Duodenal mucosa (tissue), 2 donors: ENCODE data around the gene PBX3.
A peak's percentile ranks its signal among the peaks of the same experiment; 100 is the strongest.

Source experiments
- H3K27ac ChIP-seq: one replicate; pipeline ENCODE4 v1.7.0; 2013; ENCODE audit warnings: low read depth, low read length
- H3K27me3 ChIP-seq, 2 donors: one replicate each; pipeline ENCODE4 v1.7.0; 2013; ENCODE audit warnings: low read length in 2 of 2, control low read depth in 1 of 2; ENCODE audit not compliant: insufficient read depth in 2 of 2, control insufficient read depth in 1 of 2
- H3K36me3 ChIP-seq, 2 donors: one replicate each; pipeline ENCODE4 v1.7.0; 2013; ENCODE audit warnings: low read length in 2 of 2, control low read depth in 1 of 2; ENCODE audit not compliant: insufficient read depth in 2 of 2, control insufficient read depth in 1 of 2
- H3K4me1 ChIP-seq, 2 donors: one replicate each; pipeline ENCODE4 v1.7.0; 2013; ENCODE audit warnings: low read length in 2 of 2, control low read depth in 1 of 2; ENCODE audit not compliant: insufficient read depth in 2 of 2, control insufficient read depth in 1 of 2
- H3K4me3 ChIP-seq, 2 donors: one replicate each; pipeline ENCODE4 v1.7.0; 2013; ENCODE audit warnings: low read length in 2 of 2, low read depth in 1 of 2
- H3K9ac ChIP-seq, 2 donors: one replicate each; pipeline ENCODE4 v1.7.0; 2013; ENCODE audit warnings: low read length in 2 of 2, low read depth in 1 of 2
- H3K9me3 ChIP-seq, 2 donors: one replicate each; pipeline ENCODE4 v1.7.0; 2013; ENCODE audit warnings: low read length in 2 of 2, control low read depth in 1 of 2; ENCODE audit not compliant: control insufficient read depth in 1 of 2

The PBX3 gene

DNA sequence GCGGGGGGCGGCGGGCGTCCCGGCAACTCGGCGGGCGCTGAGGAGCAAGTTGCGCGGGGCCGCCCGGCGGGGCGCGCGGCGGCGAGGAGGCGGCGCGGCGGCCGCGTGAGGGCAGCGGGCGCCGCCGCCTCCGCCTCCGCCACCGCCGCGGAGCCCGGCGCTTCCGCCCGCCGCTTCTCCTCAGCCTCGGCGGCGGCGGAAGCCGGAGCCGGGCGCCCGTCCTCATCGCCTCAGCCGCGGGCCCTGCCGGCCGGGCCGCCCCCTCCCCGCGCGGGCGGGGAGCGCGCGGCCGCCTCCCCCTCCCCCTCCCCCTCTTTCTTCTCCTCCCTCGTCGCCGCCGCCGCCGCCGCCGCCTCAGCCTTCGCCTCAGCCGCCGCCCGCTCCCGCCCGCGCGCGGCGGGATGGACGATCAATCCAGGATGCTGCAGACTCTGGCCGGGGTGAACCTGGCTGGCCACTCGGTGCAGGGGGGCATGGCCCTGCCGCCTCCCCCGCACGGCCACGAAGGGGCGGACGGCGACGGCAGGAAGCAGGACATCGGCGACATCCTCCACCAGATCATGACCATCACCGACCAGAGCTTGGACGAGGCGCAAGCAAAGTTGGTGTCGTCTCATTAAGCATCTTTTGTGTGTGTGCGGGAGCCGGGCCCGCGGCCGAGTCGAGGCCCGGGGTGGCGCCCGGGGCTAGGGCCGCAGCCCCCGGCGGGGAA is at the start of gene PBX3:
PBX3 (plus strand) TSS at position 321 of the 712 bp plus-strand sequence.
- H3K4me1 ChIP-seq, result peaks cover 13 to 15% of the 10 kb centered on the region in 2 donors
- no peaks in the 10 kb centered on the region for H3K27me3 ChIP-seq
- peak within 1 kb of the TSS; percentile 83 to 86 for H3K4me3 ChIP-seq
- H3K36me3 ChIP-seq, result no peaks in the 10 kb centered on the region
- H3K27ac ChIP-seq, result peak within 1 kb of the TSS; percentile 76
- H3K9ac ChIP-seq, result peak within 1 kb of the TSS; percentile 65 to 70
- no peaks in the 10 kb centered on the region for H3K9me3 ChIP-seq

DNA sequence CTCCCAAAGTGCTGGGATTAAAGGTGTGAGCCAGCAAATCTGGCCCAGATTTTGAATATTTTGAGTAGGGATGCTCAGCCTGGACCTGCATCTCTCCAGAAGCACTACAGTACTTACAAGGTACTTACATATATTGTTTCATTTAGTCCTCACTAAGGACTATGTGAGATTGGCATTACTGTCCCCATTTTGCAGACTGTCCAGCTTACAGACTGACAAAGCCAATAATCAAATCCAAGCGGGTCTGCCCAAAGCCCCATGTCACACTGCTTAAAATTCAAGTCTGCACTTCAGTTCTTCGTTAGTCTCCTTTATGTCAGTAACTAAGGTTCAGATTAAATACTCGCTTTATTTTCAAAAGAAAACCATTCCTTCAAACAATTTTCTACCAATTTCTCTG is 47.3 kb upstream of the PBX3 start:
- Histone ChIP-seq H3K4me3 (no peak overlapping the region), H3K9ac (no peak overlapping the region), H3K4me1 (peaks cover 0 to 4% of the 10 kb centered on the region in 2 donors), H3K27me3 (no peaks in the 10 kb centered on the region), H3K9me3 (no peaks in the 10 kb centered on the region), H3K36me3 (no peaks in the 10 kb centered on the region), H3K27ac (no peak overlapping the region)

DNA sequence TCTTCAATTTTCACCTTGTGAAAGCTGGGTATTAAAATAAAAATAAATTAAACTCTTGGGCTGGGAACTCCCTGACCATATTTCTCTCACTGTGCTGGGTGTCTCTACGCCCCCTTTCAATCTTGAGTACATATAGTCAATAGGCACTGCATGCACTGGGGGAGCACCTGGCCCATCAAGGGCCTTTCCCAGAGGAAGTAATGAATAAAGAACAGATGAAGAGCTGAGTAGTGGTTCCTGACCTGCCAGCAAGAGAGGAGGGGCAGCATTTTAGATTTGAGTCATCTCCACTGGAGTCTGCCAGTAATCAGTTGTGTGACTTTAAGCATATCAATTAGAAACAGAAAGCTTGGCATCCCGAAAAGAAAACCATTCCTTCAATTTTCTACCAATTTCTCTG is 46.4 kb upstream of the PBX3 start:
- Histone ChIP-seq H3K9ac (no peak overlapping the region), H3K27ac (no peak overlapping the region), H3K36me3 (no peaks in the 10 kb centered on the region), H3K9me3 (no peaks in the 10 kb centered on the region), H3K27me3 (no peaks in the 10 kb centered on the region), H3K4me3 (no peak overlapping the region), H3K4me1 (peaks cover 0 to 10% of the 10 kb centered on the region in 2 donors)

DNA sequence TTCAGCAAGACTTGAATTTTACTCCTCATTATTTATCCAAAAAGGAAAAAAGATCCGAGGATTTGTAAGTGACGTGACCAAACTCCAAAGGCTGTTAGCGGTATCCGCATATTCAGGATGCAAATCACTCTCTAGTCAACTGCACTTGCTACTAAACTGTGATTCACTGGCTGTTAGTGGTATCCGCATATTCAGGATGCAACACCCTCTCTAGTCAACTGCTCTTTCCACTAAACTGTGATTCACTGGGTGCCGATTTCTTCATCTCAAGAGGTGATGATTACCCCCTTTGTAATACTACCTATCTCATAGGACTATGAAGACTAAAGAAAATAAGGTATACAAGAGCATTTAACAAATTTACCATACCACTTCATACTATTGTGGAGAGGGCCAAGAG is 45.8 kb upstream of the PBX3 start:
- H3K27ac ChIP-seq, result no peak overlapping the region
- H3K4me3 ChIP-seq, result no peak overlapping the region
- no peaks in the 10 kb centered on the region for H3K36me3 ChIP-seq
- H3K9me3 ChIP-seq, result no peaks in the 10 kb centered on the region
- H3K4me1 ChIP-seq, result peaks cover 6 to 16% of the 10 kb centered on the region in 2 donors
- H3K9ac ChIP-seq, result no peak overlapping the region
- H3K27me3 ChIP-seq, result no peaks in the 10 kb centered on the region

DNA sequence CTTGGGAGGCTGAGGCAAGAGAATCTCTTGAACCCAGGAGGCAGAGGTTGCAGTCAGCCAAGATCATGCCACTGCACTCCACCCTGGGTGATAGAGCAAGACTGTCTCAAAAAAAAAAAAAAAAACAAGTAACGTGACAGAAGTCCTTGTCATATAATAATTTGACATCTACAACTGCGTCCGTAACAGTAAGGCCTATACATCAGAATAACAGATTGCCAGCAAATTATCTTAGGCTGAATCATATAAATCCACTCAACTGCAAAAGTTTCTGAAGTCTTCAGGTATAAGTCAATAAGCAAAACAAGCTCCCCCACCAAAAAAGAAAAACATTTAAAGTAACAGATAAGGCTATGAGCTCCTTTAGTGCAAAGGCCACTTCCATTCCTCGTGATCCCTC is 43.5 kb upstream of the PBX3 start:
- no peak overlapping the region for H3K9ac ChIP-seq
- H3K9me3 ChIP-seq, result no peaks in the 10 kb centered on the region
- H3K27me3 ChIP-seq, result no peaks in the 10 kb centered on the region
- H3K4me1 ChIP-seq, result peaks cover 12 to 21% of the 10 kb centered on the region in 2 donors
- no peaks in the 10 kb centered on the region for H3K36me3 ChIP-seq
- H3K27ac ChIP-seq, result no peak overlapping the region
- H3K4me3 ChIP-seq, result no peak overlapping the region

DNA sequence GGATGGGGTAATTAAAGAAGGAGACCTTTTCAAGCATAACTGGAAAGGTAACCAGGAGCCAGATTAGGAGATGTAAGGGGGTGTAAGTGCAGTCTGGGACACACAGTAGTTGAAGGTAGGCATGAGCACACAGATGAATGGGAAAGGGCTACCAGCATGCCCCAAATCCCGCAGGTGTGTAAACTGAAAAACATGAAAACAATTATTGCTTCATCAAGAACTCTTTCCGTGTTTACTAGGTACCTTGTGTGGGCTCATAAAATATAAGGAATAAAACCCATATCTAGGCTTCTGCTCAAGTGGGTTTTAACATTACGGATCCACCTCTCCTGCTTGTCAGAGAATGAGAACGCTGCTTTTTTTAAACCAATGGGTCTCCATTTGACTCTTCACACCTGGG is 41.3 kb upstream of the PBX3 start:
- peaks cover 12 to 21% of the 10 kb centered on the region in 2 donors for H3K4me1 ChIP-seq
- no peaks in the 10 kb centered on the region for H3K27me3 ChIP-seq
- peak overlapping the region in 1 of 2 donors; percentile 83 for H3K9ac ChIP-seq
- H3K4me3 ChIP-seq, result peak overlapping the region; percentile 82 to 83
- no peaks in the 10 kb centered on the region for H3K36me3 ChIP-seq
- no peaks in the 10 kb centered on the region for H3K9me3 ChIP-seq
- H3K27ac ChIP-seq, result no peak overlapping the region

DNA sequence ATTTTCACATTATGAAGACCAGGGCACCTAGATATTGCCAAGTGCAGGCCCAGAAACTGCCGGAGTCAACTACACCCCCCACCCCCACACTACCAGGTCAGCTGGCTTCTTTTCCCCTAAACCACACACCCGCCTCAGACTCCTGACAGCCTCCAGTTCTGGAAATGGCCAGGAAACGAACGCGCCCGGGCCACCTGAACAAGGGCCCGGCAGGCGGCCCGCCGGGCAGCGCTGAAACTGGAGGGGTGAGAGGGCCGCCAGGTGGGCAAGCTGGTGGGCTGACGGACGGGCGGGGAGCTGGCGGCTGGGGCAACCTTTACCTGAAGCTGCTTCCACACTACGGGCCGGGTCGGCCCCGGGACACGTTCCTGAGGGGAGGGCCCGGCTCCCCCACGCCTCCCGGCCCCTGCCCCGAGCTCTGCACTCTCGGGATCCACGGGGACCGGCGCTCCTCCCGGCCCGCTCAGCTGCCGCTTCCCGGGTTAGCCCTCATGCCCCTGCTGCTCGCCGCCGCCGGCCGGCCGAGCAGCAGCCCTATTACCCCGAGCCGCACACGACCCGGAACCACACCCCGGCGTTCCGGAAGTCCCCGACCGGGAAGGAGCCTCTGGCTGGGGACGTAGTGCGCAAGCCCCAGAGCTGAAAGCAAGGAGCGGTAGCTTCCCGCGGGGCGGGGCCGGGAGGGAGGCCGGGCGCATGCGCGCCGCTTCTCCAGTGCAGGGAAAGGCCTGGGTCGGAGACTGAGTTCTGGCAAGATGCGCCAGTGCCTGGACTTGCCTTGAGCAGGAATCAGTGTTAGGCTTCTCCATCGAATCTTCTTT is 40.3 kb upstream of the PBX3 start, which contains the start of gene MAPKAP1:
MAPKAP1 (minus strand) TSS at position 558 of the 821 bp plus-strand sequence. CDS start 34,634 bp downstream, outside the sequence.
- Histone ChIP-seq H3K4me3 (peak within 1 kb of the TSS; percentile 82 to 83), H3K36me3 (no peaks in the 10 kb centered on the region), H3K27me3 (no peaks in the 10 kb centered on the region), H3K9me3 (no peaks in the 10 kb centered on the region), H3K9ac (peak within 1 kb of the TSS; percentile 74 to 83), H3K27ac (no peak within 1 kb of the TSS), H3K4me1 (peaks cover 12 to 17% of the 10 kb centered on the region in 2 donors)

DNA sequence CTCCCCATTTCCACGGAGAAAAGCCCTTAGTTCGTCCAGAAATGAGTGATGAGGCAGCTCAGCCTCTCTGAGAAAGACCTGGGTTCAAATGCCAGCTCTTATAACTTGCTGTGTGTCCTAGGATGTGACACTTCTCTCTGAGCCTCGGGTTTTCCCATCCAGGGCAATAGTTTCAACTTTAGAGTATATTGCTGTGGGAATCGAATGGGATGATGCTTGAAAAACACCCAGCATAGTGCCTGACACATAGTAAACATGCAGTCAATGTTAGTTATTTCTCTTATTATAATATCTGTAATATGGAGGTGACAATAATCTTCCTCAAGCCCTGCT is 39.7 kb upstream of the PBX3 start:
- H3K4me3 ChIP-seq, result peak overlapping the region; percentile 82 to 83

DNA sequence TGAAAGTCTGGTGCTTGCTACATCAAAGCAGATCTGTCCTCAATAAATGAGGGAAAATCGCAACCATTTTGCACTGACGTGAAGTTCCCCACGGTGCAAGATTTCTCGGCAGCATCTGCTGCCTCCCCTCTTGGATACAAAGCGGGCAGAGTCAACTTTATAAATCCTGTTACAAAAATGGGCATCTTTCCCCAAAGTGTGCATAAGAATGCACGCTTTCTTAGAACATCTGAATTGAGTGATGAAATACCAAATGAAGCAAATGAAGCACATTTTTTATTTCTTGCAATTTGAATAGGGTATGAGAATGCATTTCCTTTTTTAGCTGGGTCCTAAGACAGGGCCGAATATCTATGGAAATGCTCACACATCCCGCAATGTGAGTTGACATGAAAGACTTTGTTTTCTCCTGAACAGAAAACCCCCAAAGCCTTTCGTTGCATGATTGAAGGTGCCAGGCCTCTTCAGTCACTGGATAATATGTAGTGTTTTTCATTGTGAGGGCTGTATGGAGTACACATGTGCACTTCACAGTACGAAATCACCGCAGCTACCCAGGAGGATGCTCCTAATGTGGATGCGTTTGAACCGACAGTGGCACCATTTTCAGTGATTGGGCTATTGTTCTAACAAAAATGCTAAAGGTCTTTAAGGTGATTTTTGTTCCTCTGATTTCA is 20.6 kb upstream of the PBX3 start:
- Histone ChIP-seq H3K4me1 (no peaks in the 10 kb centered on the region), H3K9me3 (no peaks in the 10 kb centered on the region), H3K36me3 (no peaks in the 10 kb centered on the region)

More for the DNA sequence above, 39.7 kb upstream of the PBX3 start:
- Histone ChIP-seq H3K4me1 (peaks cover 12 to 17% of the 10 kb centered on the region in 2 donors), H3K36me3 (no peaks in the 10 kb centered on the region), H3K27me3 (no peaks in the 10 kb centered on the region), H3K9me3 (no peaks in the 10 kb centered on the region), H3K9ac (peak overlapping the region; percentile 58 to 83), H3K27ac (no peak overlapping the region)

DNA sequence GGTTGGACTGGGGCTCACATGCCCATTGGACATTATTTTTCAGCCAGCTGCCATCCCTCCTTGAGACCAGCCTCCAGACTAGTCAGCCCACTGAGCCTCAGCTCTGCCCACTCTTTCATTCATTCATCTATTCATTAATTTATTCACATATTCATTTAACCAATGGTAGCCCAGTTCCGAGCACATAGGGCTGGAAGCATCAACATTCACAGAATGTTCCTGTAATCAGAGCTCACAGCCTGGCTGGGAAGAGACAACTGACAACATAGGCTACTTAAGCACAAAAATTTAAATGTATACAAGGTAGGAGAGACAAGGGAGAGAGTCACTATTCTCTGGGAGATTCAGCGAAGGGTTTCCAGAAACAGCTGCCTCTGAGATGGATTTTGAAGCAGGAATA is 17.0 kb upstream of the PBX3 start:
- Histone ChIP-seq H3K36me3 (no peaks in the 10 kb centered on the region), H3K9ac (no peak overlapping the region), H3K27ac (no peak overlapping the region), H3K27me3 (peaks cover 0 to 10% of the 10 kb centered on the region in 2 donors), H3K9me3 (no peaks in the 10 kb centered on the region), H3K4me3 (no peak overlapping the region), H3K4me1 (no peaks in the 10 kb centered on the region)

More for the DNA sequence above, 20.6 kb upstream of the PBX3 start:
- no peak overlapping the region for H3K9ac ChIP-seq
- no peak overlapping the region for H3K27ac ChIP-seq
- no peak overlapping the region for H3K4me3 ChIP-seq
- H3K27me3 ChIP-seq, result peaks cover 0 to 5% of the 10 kb centered on the region in 2 donors
